ENCODE data around the gene RASA3. TPM values are rescaled to one million over a fixed set of nuclear protein-coding genes. Genes with fewer than 3 reads are reported as not detected.

RASA3 gene
- total RNA-seq, 6 experiments from 2014 or later, result 3.5 to 7.9 (median 4.6) TPM

DNA sequence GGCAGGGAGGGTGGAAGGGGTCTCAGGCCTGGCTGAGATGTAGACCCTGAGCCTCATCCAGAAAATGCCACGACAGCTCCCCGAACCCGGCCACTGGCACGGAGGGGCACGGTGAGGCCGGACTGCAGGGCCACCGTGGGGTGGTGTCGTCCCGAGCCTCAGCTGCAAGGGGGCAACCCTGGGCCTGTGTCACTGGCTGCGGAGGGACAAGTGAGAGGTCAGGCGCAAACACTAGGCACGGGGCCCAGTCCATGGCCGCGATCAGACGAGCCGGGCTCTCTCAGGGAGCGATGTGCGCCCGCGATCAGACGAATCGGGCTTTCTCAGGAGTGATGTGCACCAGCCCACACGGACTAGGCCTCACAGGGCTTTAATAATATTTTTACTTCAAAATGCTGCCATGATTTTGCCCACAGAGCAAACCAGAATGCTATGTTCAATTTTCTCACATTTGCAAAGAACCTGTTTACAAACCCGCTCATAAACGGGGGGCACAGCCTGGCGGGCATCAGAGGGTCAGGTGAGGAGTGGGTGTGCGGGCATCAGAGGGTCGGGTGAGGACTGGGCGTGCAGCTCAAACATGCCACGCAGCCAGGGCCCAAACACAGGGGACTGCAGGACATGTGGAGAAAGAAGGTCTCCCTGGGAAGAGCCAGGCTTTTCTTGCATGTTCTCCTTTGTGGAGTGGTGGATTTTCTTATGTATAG lies 115.9 kb downstream of the RASA3 start:
- no peaks in the 10 kb centered on the region for H3K36me3 ChIP-seq
- no peak for DNase-seq
- ATAC-seq, result no peak
- no peak for TF ChIP-seq POLR2A (IDR thresholded peaks at IDR 0.05)
- no peak overlapping the region for H3K27ac ChIP-seq
- H3K4me1 ChIP-seq, result no peaks in the 10 kb centered on the region
- no peaks in the 10 kb centered on the region for H3K27me3 ChIP-seq
- H3K4me3 ChIP-seq, result no peak overlapping the region
- no peaks in the 10 kb centered on the region for H3K9me3 ChIP-seq
- 79% methylated on average over 12 of the region's 30 CpGs for WGBS (ENCODE audit: insufficient coverage, low coverage, low lambda C conversion rate, missing lambda C conversion rate)
- intact Hi-C loops (cut with DNase I), result no loop called here

DNA sequence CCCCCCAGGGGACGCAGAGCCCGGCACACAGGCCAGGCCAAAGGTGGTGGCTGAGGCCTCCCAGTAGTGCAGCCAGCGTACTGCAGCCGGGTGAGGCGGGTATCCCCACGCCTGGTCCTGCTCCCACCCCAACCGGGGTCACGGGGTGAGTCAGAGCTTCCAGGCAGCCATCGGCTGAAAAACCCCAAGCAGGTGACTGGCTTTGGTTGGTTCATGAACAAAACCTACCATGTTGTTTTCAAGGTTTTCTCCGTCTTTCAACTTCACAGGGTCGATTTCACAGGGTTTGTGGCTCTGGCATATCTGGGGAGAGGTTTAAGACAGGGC lies 116.5 kb downstream of the RASA3 start:
- no peak for DNase-seq
- no peak for ATAC-seq
- Histone ChIP-seq H3K4me3 (no peak overlapping the region), H3K27ac (no peak overlapping the region), H3K36me3 (no peaks in the 10 kb centered on the region), H3K9me3 (no peaks in the 10 kb centered on the region), H3K27me3 (no peaks in the 10 kb centered on the region), H3K4me1 (no peaks in the 10 kb centered on the region)
- TF ChIP-seq, protein P1, sequence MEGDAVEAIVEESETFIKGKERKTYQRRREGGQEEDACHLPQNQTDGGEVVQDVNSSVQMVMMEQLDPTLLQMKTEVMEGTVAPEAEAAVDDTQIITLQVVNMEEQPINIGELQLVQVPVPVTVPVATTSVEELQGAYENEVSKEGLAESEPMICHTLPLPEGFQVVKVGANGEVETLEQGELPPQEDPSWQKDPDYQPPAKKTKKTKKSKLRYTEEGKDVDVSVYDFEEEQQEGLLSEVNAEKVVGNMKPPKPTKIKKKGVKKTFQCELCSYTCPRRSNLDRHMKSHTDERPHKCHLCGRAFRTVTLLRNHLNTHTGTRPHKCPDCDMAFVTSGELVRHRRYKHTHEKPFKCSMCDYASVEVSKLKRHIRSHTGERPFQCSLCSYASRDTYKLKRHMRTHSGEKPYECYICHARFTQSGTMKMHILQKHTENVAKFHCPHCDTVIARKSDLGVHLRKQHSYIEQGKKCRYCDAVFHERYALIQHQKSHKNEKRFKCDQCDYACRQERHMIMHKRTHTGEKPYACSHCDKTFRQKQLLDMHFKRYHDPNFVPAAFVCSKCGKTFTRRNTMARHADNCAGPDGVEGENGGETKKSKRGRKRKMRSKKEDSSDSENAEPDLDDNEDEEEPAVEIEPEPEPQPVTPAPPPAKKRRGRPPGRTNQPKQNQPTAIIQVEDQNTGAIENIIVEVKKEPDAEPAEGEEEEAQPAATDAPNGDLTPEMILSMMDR (IDR thresholded peaks at IDR 0.05), result no peak
- TF ChIP-seq POLR2A (IDR thresholded peaks at IDR 0.05), result no peak
- 93% methylated on average over 2 of the region's 11 CpGs for WGBS (ENCODE audit: insufficient coverage, low coverage, low lambda C conversion rate, missing lambda C conversion rate)
- intact Hi-C loops (cut with DNase I), result no loop called here

DNA sequence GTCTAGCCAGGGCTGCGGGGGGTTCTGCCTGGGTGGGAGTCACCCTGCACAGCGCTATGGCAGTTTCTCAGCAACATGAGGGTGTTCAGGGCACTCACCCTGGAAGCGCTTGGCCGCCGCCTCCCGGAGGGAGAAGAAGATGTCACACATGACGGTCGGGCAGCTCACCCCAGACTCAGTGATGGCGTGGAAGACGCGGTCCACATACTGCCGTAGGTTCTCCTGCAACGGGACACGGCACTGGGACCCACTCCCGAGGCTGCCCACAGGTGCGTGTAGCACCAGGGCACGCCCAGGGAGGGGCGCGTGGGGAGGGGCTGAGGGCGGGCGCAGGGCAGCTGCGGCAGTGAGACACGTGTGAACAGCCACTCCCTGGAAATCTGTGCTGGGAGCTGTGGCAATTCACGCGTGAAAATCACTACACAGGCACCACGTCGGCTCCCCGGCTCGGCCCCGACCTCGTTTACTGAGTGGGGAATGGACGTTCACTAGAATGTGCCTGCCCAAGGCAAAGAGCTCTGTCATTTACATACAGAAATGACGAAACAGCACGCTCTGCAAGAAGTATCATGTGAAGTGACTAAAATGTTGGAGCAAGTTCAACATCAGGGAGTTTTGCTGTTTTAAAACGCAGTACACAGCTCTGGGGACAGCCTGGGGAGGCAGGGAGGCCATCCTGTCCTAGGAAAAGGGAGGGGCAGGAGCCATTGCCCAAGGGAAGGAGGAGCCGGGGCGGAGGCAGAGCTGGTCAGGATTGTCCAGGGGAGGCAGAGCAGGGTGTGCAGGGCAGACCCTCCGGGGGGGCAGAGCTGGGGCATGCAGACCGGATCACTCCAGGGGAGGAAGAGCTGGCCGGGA lies 117.1 kb downstream of the RASA3 start:
- no peaks in the 10 kb centered on the region for H3K36me3 ChIP-seq
- WGBS (ENCODE audit: insufficient coverage, low coverage, low lambda C conversion rate, missing lambda C conversion rate), result 79% methylated on average over 13 of the region's 40 CpGs
- no peak for DNase-seq

DNA sequence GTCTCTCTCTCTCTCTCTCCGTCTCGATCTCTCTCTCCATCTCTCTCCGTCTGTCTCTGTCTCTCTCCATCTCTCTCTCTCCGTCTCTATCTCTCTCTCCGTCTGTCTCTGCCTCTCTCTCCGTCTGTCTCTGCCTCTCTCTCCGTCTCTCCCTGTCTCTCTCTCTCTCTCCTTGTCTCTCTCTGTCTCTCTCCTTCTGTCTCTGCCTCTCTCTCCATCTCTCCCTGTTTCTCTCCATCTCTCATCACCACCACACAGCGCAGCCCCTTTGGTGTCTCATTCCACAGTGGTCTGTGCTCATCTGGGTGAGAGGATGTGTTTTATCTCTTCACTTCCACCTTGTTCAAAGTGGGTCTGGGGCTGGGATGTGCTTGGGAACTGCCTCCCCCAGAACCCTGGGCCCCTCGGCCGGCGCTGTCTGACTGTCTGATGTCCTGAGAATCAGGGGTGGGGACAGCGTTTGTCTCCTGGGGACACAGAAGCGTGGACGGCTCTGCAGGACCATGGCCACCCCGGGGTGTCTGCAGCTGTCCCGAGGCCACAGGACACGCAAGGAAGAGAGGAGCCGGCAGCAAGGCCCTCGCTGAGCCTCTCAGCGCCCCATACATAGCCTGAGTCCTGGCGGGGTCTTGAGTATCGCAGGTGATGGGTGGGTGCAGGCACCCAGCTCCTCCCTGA lies 118.3 kb downstream of the RASA3 start:
- TF ChIP-seq, protein P1 (IDR thresholded peaks at IDR 0.05), result no peak
- no peak for TF ChIP-seq POLR2A (IDR thresholded peaks at IDR 0.05)
- ATAC-seq, result no peak
- Histone ChIP-seq H3K4me3 (no peak overlapping the region), H3K36me3 (no peaks in the 10 kb centered on the region), H3K9me3 (no peaks in the 10 kb centered on the region), H3K4me1 (no peaks in the 10 kb centered on the region), H3K27ac (no peak overlapping the region), H3K27me3 (no peaks in the 10 kb centered on the region)
- WGBS (ENCODE audit: insufficient coverage, low coverage, low lambda C conversion rate, missing lambda C conversion rate), result 92% methylated on average over 4 of the region's 22 CpGs
- intact Hi-C loops (cut with DNase I), result no loop called here
- DNase-seq, result no peak

More for the DNA sequence above, 117.1 kb downstream of the RASA3 start:
- Histone ChIP-seq H3K9me3 (no peaks in the 10 kb centered on the region), H3K4me3 (no peak overlapping the region), H3K27ac (no peak overlapping the region), H3K27me3 (no peaks in the 10 kb centered on the region), H3K4me1 (no peaks in the 10 kb centered on the region)
- TF ChIP-seq, protein P1 (IDR thresholded peaks at IDR 0.05), result no peak
- TF ChIP-seq POLR2A (IDR thresholded peaks at IDR 0.05), result no peak
- intact Hi-C loops (cut with DNase I), result no loop called here
- peak in 1 of 4 donors; percentile 5 for ATAC-seq

DNA sequence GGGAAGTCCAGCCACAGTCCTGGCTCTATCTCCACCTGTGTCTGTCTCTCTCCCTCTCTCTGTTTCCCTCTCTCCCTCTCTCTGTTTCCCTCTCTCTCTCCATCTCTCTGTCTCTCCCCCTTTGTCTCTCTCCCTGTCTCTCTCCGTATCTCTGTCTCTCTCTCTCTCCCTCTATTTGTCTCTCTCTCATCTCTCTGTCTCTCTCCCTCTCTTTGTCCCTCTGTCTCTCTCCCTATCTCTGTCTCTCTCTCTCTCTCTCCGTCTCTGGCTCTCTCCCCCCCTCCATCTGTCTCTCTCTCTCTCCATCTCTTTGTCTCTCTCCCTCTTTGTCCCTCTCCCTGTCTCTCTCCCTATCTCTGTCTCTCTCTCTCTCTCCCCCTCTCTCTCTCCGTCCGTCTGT lies 119.1 kb downstream of the RASA3 start:
- ATAC-seq (no peak), DNase-seq (no peak)
- Histone ChIP-seq H3K9me3 (no peaks in the 10 kb centered on the region), H3K36me3 (no peaks in the 10 kb centered on the region), H3K27ac (no peak overlapping the region), H3K27me3 (no peaks in the 10 kb centered on the region), H3K4me1 (no peaks in the 10 kb centered on the region), H3K4me3 (no peak overlapping the region)
- WGBS (ENCODE audit: insufficient coverage, low coverage, low lambda C conversion rate, missing lambda C conversion rate), result 49% methylated on average over 4 of the region's 4 CpGs
- TF ChIP-seq, protein P1 (IDR thresholded peaks at IDR 0.05), result no peak
- TF ChIP-seq POLR2A (IDR thresholded peaks at IDR 0.05), result no peak
- intact Hi-C loops (cut with DNase I), result no loop called here

Data from right lobe of liver (tissue), 6 donors.